ENCODE measurements around the gene JAZF1. TPM values are rescaled to one million over a fixed set of nuclear protein-coding genes. Genes with fewer than 3 reads are reported as not detected.

Gene JAZF1
- total RNA-seq, 4 donors from 2014 or later = 1.6 to 8.6 (median 5.3) TPM

- no peaks in the 10 kb centered on the region for H3K4me1 ChIP-seq
- no peak overlapping the region for H3K27ac ChIP-seq
- ATAC-seq (no peak), DNase-seq (no peak)
- no peaks in the 10 kb centered on the region for H3K36me3 ChIP-seq
- no peaks in the 10 kb centered on the region for H3K9me3 ChIP-seq
- in situ Hi-C loops (cut with MboI; ENCODE audit: low sequenced_read_pairs in 4 of 4) (no loop called here), intact Hi-C loops (cut with DNase I; ENCODE audit: low total_unique reads) (no loop called here)
- H3K27me3 ChIP-seq = no peaks in the 10 kb centered on the region
- H3K4me3 ChIP-seq = no peak overlapping the region
- TF ChIP-seq CTCF (IDR thresholded peaks at IDR 0.05 in 4 of 5, conservative IDR thresholded peaks at IDR 0.05 in 1 of 5) (no peak), POLR2A (IDR thresholded peaks at IDR 0.05) (no peak)
Observed at GRCh38 chr7:28045592-28045991, 135.0 kb downstream of the JAZF1 start.

DNA sequence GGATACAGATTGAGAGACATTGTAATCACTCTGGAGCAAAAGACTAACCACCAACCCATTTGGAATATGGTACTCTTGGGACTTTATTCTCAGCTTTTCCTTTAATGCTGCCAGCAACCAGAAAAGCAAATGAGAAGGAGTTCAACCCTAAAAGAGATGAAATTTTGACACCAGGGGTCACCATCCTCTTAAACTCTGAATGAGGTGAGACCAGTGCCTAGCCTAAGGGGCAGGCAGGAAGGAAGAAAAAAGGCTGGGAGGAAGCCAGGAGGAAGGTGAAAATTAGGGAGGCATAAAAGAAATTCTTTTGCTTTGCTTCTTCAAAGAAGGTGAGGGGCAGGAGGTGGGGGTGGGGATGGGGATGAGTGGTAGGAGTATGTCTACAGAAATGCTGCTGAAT lies 135.8 kb downstream of the JAZF1 start:
- in situ Hi-C loops (cut with MboI; ENCODE audit: low sequenced_read_pairs in 4 of 4) = no loop called here
- H3K4me1 ChIP-seq = no peaks in the 10 kb centered on the region
- H3K27ac ChIP-seq = no peak overlapping the region
- no peaks in the 10 kb centered on the region for H3K36me3 ChIP-seq
- no peak for TF ChIP-seq POLR2A (IDR thresholded peaks at IDR 0.05)
- no peak for TF ChIP-seq CTCF (IDR thresholded peaks at IDR 0.05 in 4 of 5, conservative IDR thresholded peaks at IDR 0.05 in 1 of 5)
- no peak overlapping the region for H3K4me3 ChIP-seq
- ATAC-seq = no peak
- DNase-seq = no peak
- H3K9me3 ChIP-seq = no peaks in the 10 kb centered on the region
- intact Hi-C loops (cut with DNase I; ENCODE audit: low total_unique reads) = no loop called here
- no peaks in the 10 kb centered on the region for H3K27me3 ChIP-seq

DNA sequence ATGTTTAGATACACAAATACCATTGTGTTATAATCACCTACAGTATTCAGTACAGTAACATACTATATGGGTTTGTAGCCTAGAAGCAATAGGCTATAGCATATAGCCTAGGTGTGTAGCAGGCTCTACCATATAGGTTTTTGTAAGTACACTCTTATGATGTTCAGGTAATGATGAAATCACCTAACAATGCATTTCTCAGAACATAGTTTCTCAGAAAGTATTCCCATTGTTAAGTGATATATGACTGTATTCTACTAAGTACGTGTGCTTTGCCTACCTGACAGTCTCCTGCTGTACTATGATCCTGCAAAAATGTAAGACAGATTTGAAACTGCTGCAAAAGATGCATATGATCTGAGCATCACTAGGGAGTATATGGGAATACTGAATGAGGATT lies 137.9 kb downstream of the JAZF1 start:
- in situ Hi-C loops (cut with MboI; ENCODE audit: low sequenced_read_pairs in 4 of 4) = no loop called here
- no peak for ATAC-seq

GRCh38 chr7:28041508-28042314 lies 138.9 kb downstream of the JAZF1 start:
- Histone ChIP-seq H3K4me3 (no peak overlapping the region), H3K36me3 (no peaks in the 10 kb centered on the region), H3K4me1 (peaks cover 7 to 10% of the 10 kb centered on the region in 2 donors), H3K9me3 (no peaks in the 10 kb centered on the region), H3K27me3 (no peaks in the 10 kb centered on the region), H3K27ac (no peak overlapping the region)
- no peak for TF ChIP-seq POLR2A (IDR thresholded peaks at IDR 0.05)
- no peak for TF ChIP-seq CTCF (IDR thresholded peaks at IDR 0.05 in 4 of 5, conservative IDR thresholded peaks at IDR 0.05 in 1 of 5)
- in situ Hi-C loops (cut with MboI; ENCODE audit: low sequenced_read_pairs in 4 of 4) = no loop called here
- no peak for DNase-seq
- intact Hi-C loops (cut with DNase I; ENCODE audit: low total_unique reads) = no loop called here
- no peak for ATAC-seq

More for the DNA sequence above, 137.9 kb downstream of the JAZF1 start:
- Histone ChIP-seq H3K9me3 (no peaks in the 10 kb centered on the region), H3K36me3 (no peaks in the 10 kb centered on the region), H3K27ac (no peak overlapping the region), H3K4me1 (peaks cover 0 to 2% of the 10 kb centered on the region in 2 donors), H3K4me3 (no peak overlapping the region), H3K27me3 (no peaks in the 10 kb centered on the region)
- no peak for TF ChIP-seq POLR2A (IDR thresholded peaks at IDR 0.05)
- no peak for TF ChIP-seq CTCF (IDR thresholded peaks at IDR 0.05 in 4 of 5, conservative IDR thresholded peaks at IDR 0.05 in 1 of 5)
- DNase-seq = no peak
- intact Hi-C loops (cut with DNase I; ENCODE audit: low total_unique reads) = no loop called here
